Common myeloid progenitor, CD34-positive (primary cell): ENCODE data around the gene AIFM1.
A peak's percentile ranks its signal among the peaks of the same experiment; 100 is the strongest.

ENCODE experiments used
- CTCF ChIA-PET: fragments of 350-600 bp; sonication (Branson Sonifier 250); formaldehyde crosslinking; loops from one replicate; lab custom pipeline; 2021; ENCODE audit warnings: antibody characterized with exemption; lab: Charles Lee
- POLR2A ChIA-PET: fragments of 350-600 bp; sonication (Branson Sonifier 250); formaldehyde crosslinking; loops from one replicate; lab custom pipeline; 2021; ENCODE audit warnings: antibody characterized with exemption; lab: Charles Lee
- DNase-seq, 3 donors: peaks; one replicate each; pipeline versions ENCODE4 v3.0.0 to v3.0.0-alpha.2; 2013
- H3K27ac ChIP-seq, 2 experiments: 1 replicate in 1 of 2; 2 replicates in 1 of 2; pipeline ENCODE4 v1.7.0; 2013; ENCODE audit warnings: inconsistent platforms in 2 of 2, low read length in 2 of 2, mild to moderate bottlenecking in 2 of 2, low read depth in 1 of 2, moderate library complexity in 1 of 2; ENCODE audit not compliant: severe bottlenecking in 2 of 2, insufficient read depth in 1 of 2, poor library complexity in 1 of 2
- H3K27me3 ChIP-seq, 5 experiments: replicated peaks in 2 of 5; 1 replicate in 3 of 5; 2 replicates in 2 of 5; pipeline versions ENCODE4 v1.6.1 to v1.7.0; 2013; ENCODE audit warnings: low read length in 4 of 5, mild to moderate bottlenecking in 2 of 5, moderate library complexity in 2 of 5, inconsistent platforms in 1 of 5; ENCODE audit not compliant: insufficient read depth in 5 of 5, control insufficient read depth in 4 of 5
- H3K36me3 ChIP-seq, 4 experiments: 1 replicate in 2 of 4; 2 replicates in 2 of 4; pipeline versions ENCODE4 v1.6.1 to v1.7.0; 2013; ENCODE audit warnings: low read length in 3 of 4, control low read depth in 1 of 4, mild to moderate bottlenecking in 1 of 4; ENCODE audit not compliant: control insufficient read depth in 4 of 4, insufficient read depth in 4 of 4
- H3K4me1 ChIP-seq, 4 experiments: 1 replicate in 3 of 4; 2 replicates in 1 of 4; pipeline versions ENCODE4 v1.6.1 to v1.7.1; 2013; ENCODE audit warnings: low read length in 3 of 4, mild to moderate bottlenecking in 3 of 4, control low read depth in 1 of 4, inconsistent platforms in 1 of 4, moderate library complexity in 1 of 4; ENCODE audit not compliant: control insufficient read depth in 4 of 4, insufficient read depth in 4 of 4; ENCODE audit errors: control extremely low read depth in 1 of 4
- H3K4me3 ChIP-seq, 7 experiments: 1 replicate in 4 of 7; 2 replicates in 3 of 7; pipeline versions ENCODE4 v1.5.1 to v1.7.0; 2013; ENCODE audit warnings: mild to moderate bottlenecking in 7 of 7, low read length in 6 of 7, moderate library complexity in 6 of 7, inconsistent platforms in 2 of 7, low read depth in 2 of 7, control low read depth in 1 of 7; ENCODE audit not compliant: insufficient read depth in 4 of 7, control insufficient read depth in 1 of 7; ENCODE audit errors: extremely low read depth in 1 of 7
- H3K9me3 ChIP-seq, 5 experiments: 1 replicate in 4 of 5; 2 replicates in 1 of 5; pipeline versions ENCODE4 v1.6.1 to v1.7.1; 2013; ENCODE audit warnings: low read length in 4 of 5, mild to moderate bottlenecking in 2 of 5, inconsistent platforms in 1 of 5, low read depth in 1 of 5, moderate library complexity in 1 of 5; ENCODE audit not compliant: control insufficient read depth in 4 of 5, insufficient read depth in 2 of 5; ENCODE audit errors: control extremely low read depth in 1 of 5
- WGBS: methylation state at CpG from one replicate; pipeline ENCODE4 v1.1.5; 2013; ENCODE audit not compliant: insufficient coverage; 5-methylcytosine and 5-hydroxymethylcytosine counted together

The AIFM1 gene

DNA sequence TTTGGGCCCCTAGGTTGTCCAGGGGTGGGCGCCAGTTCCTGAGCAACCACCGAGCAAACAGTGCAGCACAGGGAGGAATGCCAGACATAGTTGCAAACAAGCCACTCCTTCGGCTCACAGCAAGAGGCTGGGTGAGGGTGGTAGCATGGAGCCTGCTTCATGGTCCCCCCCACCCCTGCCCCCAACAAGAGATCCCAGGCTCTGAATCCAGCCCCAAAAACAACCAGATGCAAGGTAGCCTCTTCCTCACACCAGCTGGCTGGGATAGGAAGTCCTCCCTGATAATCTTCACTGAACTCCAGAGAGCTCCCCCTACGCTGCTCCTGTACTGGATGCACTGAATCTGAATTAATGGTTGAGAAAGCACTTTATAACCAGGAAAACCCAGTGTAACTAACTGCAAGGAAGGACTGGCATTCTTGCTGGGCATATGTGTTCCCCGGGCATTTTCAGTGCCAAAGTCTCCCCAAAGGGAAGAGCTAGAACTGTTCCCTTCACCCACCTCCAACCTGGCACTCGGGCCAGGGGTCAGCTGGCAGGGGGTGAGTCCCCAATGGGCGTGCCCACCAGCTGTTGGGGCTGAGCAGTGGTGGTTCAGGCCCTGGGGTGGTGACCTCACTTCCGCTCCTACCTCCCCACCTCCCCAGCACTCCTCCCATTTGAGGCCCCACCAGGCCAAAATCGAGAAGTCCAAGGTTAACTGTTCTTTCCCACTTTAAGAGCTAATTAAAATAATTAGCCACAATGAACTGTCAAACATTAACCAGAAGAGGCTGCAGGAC lies 56.8 kb downstream of the AIFM1 start:
- Histone ChIP-seq H3K27ac (peak overlapping the region; percentile 64 to 87), H3K27me3 (no peaks in the 10 kb centered on the region), H3K4me3 (peak overlapping the region; percentile 14 to 80 (median 69)), H3K4me1 (peaks cover 7 to 38% (median 27%) of the 10 kb centered on the region in 4 experiments), H3K36me3 (peaks cover 0 to 10% (median 1%) of the 10 kb centered on the region in 4 experiments), H3K9me3 (peaks cover 0 to 4% (median 0%) of the 10 kb centered on the region in 5 experiments)
- 47% methylated on average over 6 of the region's 9 CpGs for WGBS
- ChIA-PET POLR2A (interaction anchor here (0.6 to 2.4 kb wide), 7 partner anchors 10 to 62 kb away, joined by 3 to 20 read pairs (median 4); no protein-coding TSS in a partner anchor), CTCF (interaction anchor here (0.8 to 4.0 kb wide), 10 partner anchors 9 to 80 kb away, joined by 3 to 26 read pairs (median 5); no protein-coding TSS in a partner anchor)
- peak in 2 of 3 donors; percentile 50 to 59 for DNase-seq

DNA sequence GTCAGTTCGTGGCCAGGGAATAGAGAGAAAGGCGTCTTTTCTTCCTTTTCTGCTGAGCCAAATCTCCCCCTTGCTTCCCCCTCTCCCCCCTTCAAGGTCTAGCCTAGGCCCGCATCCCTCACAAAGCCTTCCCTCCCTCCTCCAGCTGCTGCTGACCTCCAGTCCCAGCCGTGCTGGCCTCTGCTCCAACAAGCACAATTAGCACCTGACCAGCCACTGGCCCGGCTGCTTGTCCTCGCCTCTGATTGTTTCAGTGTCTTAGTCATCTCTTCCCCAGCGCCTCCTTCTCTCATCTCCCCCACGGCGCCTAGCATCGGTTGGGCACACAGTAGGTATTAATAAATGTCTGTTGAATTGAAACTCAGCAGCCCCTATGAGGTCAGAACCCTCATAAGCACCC lies 59.6 kb downstream of the AIFM1 start:
- Histone ChIP-seq H3K27me3 (no peaks in the 10 kb centered on the region), H3K27ac (no peak overlapping the region), H3K4me1 (peaks cover 7 to 35% (median 17%) of the 10 kb centered on the region in 4 experiments), H3K9me3 (no peaks in the 10 kb centered on the region), H3K4me3 (no peak overlapping the region), H3K36me3 (peaks cover 0 to 13% (median 1%) of the 10 kb centered on the region in 4 experiments)
- no peak for DNase-seq
- ChIA-PET CTCF (interaction anchor here (0.7 to 2.5 kb wide), 6 partner anchors 8 to 26 kb away, joined by 3 to 8 read pairs (median 4); no protein-coding TSS in a partner anchor), POLR2A (no interaction called here)
- 74% methylated on average over 5 of the region's 10 CpGs for WGBS

GRCh38 chrX:130105244-130105643 lies 60.4 kb downstream of the AIFM1 start:
- no peaks in the 10 kb centered on the region for H3K27me3 ChIP-seq
- no peak overlapping the region for H3K27ac ChIP-seq
- H3K4me1 ChIP-seq, result peaks cover 7 to 42% (median 21%) of the 10 kb centered on the region in 4 experiments
- ChIA-PET POLR2A (no interaction called here), CTCF (interaction anchor here (0.7 to 1.4 kb wide), 4 partner anchors 14 to 26 kb away, joined by 3 to 4 read pairs (median 4); no protein-coding TSS in a partner anchor)
- no peak overlapping the region for H3K4me3 ChIP-seq
- no peak for DNase-seq
- WGBS, result no CpG with 5 or more reads among the region's 3 CpGs
- H3K36me3 ChIP-seq, result peaks cover 0 to 13% (median 1%) of the 10 kb centered on the region in 4 experiments
- H3K9me3 ChIP-seq, result no peaks in the 10 kb centered on the region

DNA sequence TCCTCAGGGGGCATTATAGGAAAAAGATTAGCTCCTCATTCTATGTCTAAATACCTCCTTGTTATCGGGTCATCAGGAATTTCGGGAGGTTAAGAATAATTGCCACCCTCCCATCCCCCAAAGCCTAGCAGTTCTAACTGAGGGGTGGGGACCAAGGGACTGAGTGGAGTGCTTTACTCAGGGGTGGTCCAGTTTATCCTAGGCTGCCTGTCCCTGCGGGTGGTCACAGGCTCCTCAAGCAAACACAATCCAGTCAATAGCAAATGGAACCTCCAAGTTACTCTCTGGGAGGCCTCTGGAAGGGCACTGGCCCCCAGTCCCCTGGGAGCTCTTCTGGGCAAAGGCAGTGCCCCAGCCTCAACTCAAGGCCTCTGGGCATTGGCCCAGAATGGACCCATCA lies 62.0 kb downstream of the AIFM1 start:
- CTCF ChIA-PET, result interaction anchor here (0.7 to 1.9 kb wide), 3 partner anchors 16 to 31 kb away, joined by 3 to 6 read pairs (median 4); no protein-coding TSS in a partner anchor
- POLR2A ChIA-PET, result no interaction called here
- peaks cover 14 to 53% (median 31%) of the 10 kb centered on the region in 4 experiments for H3K4me1 ChIP-seq
- H3K9me3 ChIP-seq, result no peaks in the 10 kb centered on the region
- WGBS, result 90% methylated on average over 2 of the region's 3 CpGs
- no peak overlapping the region for H3K27ac ChIP-seq
- H3K36me3 ChIP-seq, result peaks cover 0 to 13% (median 1%) of the 10 kb centered on the region in 4 experiments
- no peak overlapping the region for H3K4me3 ChIP-seq
- no peaks in the 10 kb centered on the region for H3K27me3 ChIP-seq
- DNase-seq, result no peak

DNA sequence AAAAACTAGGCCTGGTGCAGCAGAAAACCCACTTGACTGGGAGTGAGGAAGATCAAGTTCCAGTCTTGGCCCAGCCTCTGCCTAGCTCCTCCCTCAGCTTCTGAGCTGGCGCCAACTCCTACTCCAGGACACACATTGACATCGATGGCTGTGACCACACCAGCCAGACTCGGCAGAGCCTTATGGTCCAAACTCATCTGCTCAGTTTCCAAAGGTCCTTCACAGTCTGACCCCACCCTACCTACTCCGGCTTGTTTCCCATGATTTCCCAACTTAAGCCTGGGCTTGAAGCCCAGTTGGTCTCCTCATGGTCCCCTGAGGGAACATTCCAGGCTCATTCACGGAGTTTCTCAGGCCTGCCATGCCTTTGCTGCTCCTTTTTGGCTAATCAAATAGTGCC lies 65.5 kb downstream of the AIFM1 start:
- Histone ChIP-seq H3K27me3 (no peaks in the 10 kb centered on the region), H3K36me3 (peaks cover 0 to 7% (median 0%) of the 10 kb centered on the region in 4 experiments), H3K4me1 (peaks cover 17 to 53% (median 42%) of the 10 kb centered on the region in 4 experiments), H3K9me3 (no peaks in the 10 kb centered on the region), H3K4me3 (peak overlapping the region in 1 of 7 experiments; percentile 28), H3K27ac (peak overlapping the region in 1 of 2 experiments; percentile 16)
- 65% methylated on average over 5 of the region's 5 CpGs for WGBS
- ChIA-PET POLR2A (interaction anchor here (0.8 to 3.5 kb wide), 2 partner anchors 9 to 16 kb away, joined by 4 to 20 read pairs; no protein-coding TSS in a partner anchor), CTCF (interaction anchor here (0.6 to 1.0 kb wide), 3 partner anchors 9 to 40 kb away, joined by 3 read pairs; no protein-coding TSS in a partner anchor)
- DNase-seq, result no peak

DNA sequence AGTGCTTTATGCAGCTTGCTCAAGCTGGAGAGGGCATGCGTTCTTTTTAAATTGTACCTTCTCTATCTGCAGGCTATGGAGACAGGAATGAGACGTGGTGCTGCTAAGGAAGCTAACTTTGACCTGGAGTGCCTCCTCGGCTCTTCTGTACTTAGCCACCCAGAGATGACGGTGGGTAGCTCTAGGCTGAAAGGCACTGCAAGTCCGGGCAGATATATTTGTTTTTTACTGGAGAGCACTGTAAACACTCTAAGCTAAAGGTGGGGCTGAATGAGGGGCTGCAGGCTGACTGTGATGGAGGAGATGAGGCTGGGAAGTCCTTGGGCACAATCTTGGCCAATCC lies 67.5 kb downstream of the AIFM1 start:
- ChIA-PET POLR2A (interaction anchor here (1.2 to 3.5 kb wide), 3 partner anchors 11 to 13 kb away, joined by 4 to 20 read pairs (median 4); no protein-coding TSS in a partner anchor), CTCF (interaction anchor here (0.8 to 2.5 kb wide), 8 partner anchors 9 to 94 kb away, joined by 3 to 12 read pairs (median 6); partner anchors contain the start of gene ELF4)
- DNase-seq, result no peak
- H3K4me3 ChIP-seq, result peak overlapping the region in 2 of 7 experiments; percentile 36 to 50
- H3K36me3 ChIP-seq, result no peaks in the 10 kb centered on the region
- H3K27ac ChIP-seq, result peak overlapping the region in 1 of 2 experiments; percentile 34
- no peaks in the 10 kb centered on the region for H3K9me3 ChIP-seq
- H3K27me3 ChIP-seq, result no peaks in the 10 kb centered on the region
- WGBS, result 53% methylated on average over 5 of the region's 5 CpGs
- H3K4me1 ChIP-seq, result peaks cover 13 to 62% (median 50%) of the 10 kb centered on the region in 4 experiments
